Glutamatergic neuron (in vitro differentiated cells): ENCODE results near the gene NOX4. TPM values are rescaled to one million over a fixed set of nuclear protein-coding genes. Genes with fewer than 3 reads are reported as not detected.
"Not testable (repeated sequence)": the region's sequence is repeated elsewhere in the genome, so short reads cannot be mapped to it uniquely, and the experiment has no call there.

Source experiments
- DNase-seq: peaks from one replicate; pipeline ENCODE4 v3.0.0; 2022
- H3K27ac Mint-ChIP-seq: one replicate; pipeline ENCODE4 v1.8.0; 2020; ENCODE audit warnings: mild to moderate bottlenecking, mixed read lengths, inconsistent platforms; ENCODE audit not compliant: unreplicated experiment
- H3K27me3 Mint-ChIP-seq: one replicate; pipeline ENCODE4 v1.8.0; 2020; ENCODE audit warnings: mild to moderate bottlenecking, moderate library complexity, mixed read lengths, inconsistent platforms; ENCODE audit not compliant: unreplicated experiment
- H3K36me3 Mint-ChIP-seq: one replicate; pipeline ENCODE4 v1.8.0; 2020; ENCODE audit warnings: mild to moderate bottlenecking, mixed read lengths, inconsistent platforms; ENCODE audit not compliant: unreplicated experiment
- H3K4me1 Mint-ChIP-seq: one replicate; pipeline ENCODE4 v1.8.0; 2020; ENCODE audit warnings: mild to moderate bottlenecking, low read depth, mixed read lengths, inconsistent platforms; ENCODE audit not compliant: unreplicated experiment
- H3K4me3 Mint-ChIP-seq: one replicate; pipeline ENCODE4 v1.8.0; 2020; ENCODE audit warnings: mild to moderate bottlenecking, mixed read lengths, inconsistent platforms; ENCODE audit not compliant: unreplicated experiment
- H3K9me3 Mint-ChIP-seq: one replicate; pipeline ENCODE4 v1.8.0; 2020; ENCODE audit warnings: mild to moderate bottlenecking, moderate library complexity, mixed read lengths, inconsistent platforms; ENCODE audit not compliant: unreplicated experiment
- CTCF ChIP-seq: fragments of 200-600 bp; sonication (generic); IDR thresholded peaks from one replicate; pipeline ENCODE4 v1.5.0; 2021; ENCODE audit not compliant: partially characterized antibody, unreplicated experiment
- total RNA-seq: library from RNA; stranded (reverse); fragmentation: NEBNext Ultra II Directional; extraction: Animal tissue kit (Norgen Biotek cat#: 25700); gene quantifications from one replicate; pipeline ENCODE4 v1.2.1, GENCODE V29; 2021; ENCODE audit not compliant: unreplicated experiment

NOX4 gene
- total RNA-seq, 1 donor from 2014 or later: 1.9 TPM

GRCh38 chr11:89358761-89359160 is 132.4 kb downstream of the NOX4 start:
- no peak for TF ChIP-seq CTCF
- Mint-ChIP-seq H3K4me1 (peaks cover 19% of the 10 kb centered on the region), H3K9me3 (peaks cover 2% of the 10 kb centered on the region), H3K36me3 (no peaks in the 10 kb centered on the region), H3K27me3 (peaks cover 6% of the 10 kb centered on the region), H3K4me3 (no peak overlapping the region), H3K27ac (no peak overlapping the region)
- DNase-seq: no peak

- DNase-seq: no peak
- no peak for TF ChIP-seq CTCF
- H3K9me3 Mint-ChIP-seq: no peaks in the 10 kb centered on the region
- H3K4me3 Mint-ChIP-seq: no peak overlapping the region
- peaks cover 8% of the 10 kb centered on the region for H3K4me1 Mint-ChIP-seq
- peaks cover 2% of the 10 kb centered on the region for H3K27me3 Mint-ChIP-seq
- no peak overlapping the region for H3K27ac Mint-ChIP-seq
- no peaks in the 10 kb centered on the region for H3K36me3 Mint-ChIP-seq
Observed at GRCh38 chr11:89355646-89356045, 135.5 kb downstream of the NOX4 start.

- not testable (repeated sequence) for H3K9me3 Mint-ChIP-seq, H3K4me1 Mint-ChIP-seq, H3K4me3 Mint-ChIP-seq, H3K27me3 Mint-ChIP-seq, H3K36me3 Mint-ChIP-seq, H3K27ac Mint-ChIP-seq, DNase-seq
Observed at GRCh38 chr11:89354513-89354912, 136.7 kb downstream of the NOX4 start.

- Mint-ChIP-seq H3K4me1 (no peaks in the 10 kb centered on the region), H3K27me3 (no peaks in the 10 kb centered on the region), H3K27ac (no peak overlapping the region), H3K36me3 (no peaks in the 10 kb centered on the region), H3K9me3 (no peaks in the 10 kb centered on the region), H3K4me3 (no peak overlapping the region)
- no peak for DNase-seq
- no peak for TF ChIP-seq CTCF
Observed at GRCh38 chr11:89347071-89347470, 144.1 kb downstream of the NOX4 start.

- Mint-ChIP-seq H3K36me3 (no peaks in the 10 kb centered on the region), H3K9me3 (no peaks in the 10 kb centered on the region), H3K4me1 (no peaks in the 10 kb centered on the region), H3K27me3 (no peaks in the 10 kb centered on the region), H3K4me3 (no peak overlapping the region), H3K27ac (no peak overlapping the region)
- DNase-seq: no peak
- no peak for TF ChIP-seq CTCF
Observed at GRCh38 chr11:89346601-89347000, 144.6 kb downstream of the NOX4 start.

- not testable (repeated sequence) for H3K27ac Mint-ChIP-seq, H3K27me3 Mint-ChIP-seq, DNase-seq, H3K4me3 Mint-ChIP-seq, H3K4me1 Mint-ChIP-seq, H3K9me3 Mint-ChIP-seq, H3K36me3 Mint-ChIP-seq
Observed at GRCh38 chr11:89342880-89343572, 148.1 kb downstream of the NOX4 start.

- not testable (repeated sequence) for H3K9me3 Mint-ChIP-seq
Observed at GRCh38 chr11:89340450-89340849, 150.7 kb downstream of the NOX4 start.

GRCh38 chr11:89338073-89338472 is 153.1 kb downstream of the NOX4 start:
- H3K27ac Mint-ChIP-seq, DNase-seq, H3K4me1 Mint-ChIP-seq, H3K36me3 Mint-ChIP-seq, H3K27me3 Mint-ChIP-seq, H3K4me3 Mint-ChIP-seq, H3K9me3 Mint-ChIP-seq: not testable (repeated sequence)

More at GRCh38 chr11:89340450-89340849, 150.7 kb downstream of the NOX4 start:
- H3K36me3 Mint-ChIP-seq, H3K27me3 Mint-ChIP-seq, DNase-seq, H3K4me1 Mint-ChIP-seq, H3K27ac Mint-ChIP-seq, H3K4me3 Mint-ChIP-seq: not testable (repeated sequence)
